ENCODE results near the gene ZFAND2A.
"Not testable (repeated sequence)": the region's sequence is repeated elsewhere in the genome, so short reads cannot be mapped to it uniquely, and the experiment has no call there.

The ZFAND2A gene

GRCh38 chr7:1159891-1160669 is at the start of gene ZFAND2A:
TSS of gene ZFAND2A (minus strand) at chr7:1160196. CDS start at chr7:1158212, 1,984 bp downstream.
- Mint-ChIP-seq H3K9me3 (no peaks in the 10 kb centered on the region), H3K4me3 (peak within 1 kb of the TSS; percentile 91), H3K27me3 (ENCODE audit: low read depth) (no peaks in the 10 kb centered on the region), H3K36me3 (ENCODE audit: low read depth) (peaks cover 12% of the 10 kb centered on the region), H3K27ac (peak within 1 kb of the TSS; percentile 85), H3K4me1 (ENCODE audit: low read depth) (peaks cover 19% of the 10 kb centered on the region)

GRCh38 chr7:1209097-1209496 is 49.1 kb upstream of the ZFAND2A start:
- H3K9me3 Mint-ChIP-seq, result no peaks in the 10 kb centered on the region
- H3K4me3 Mint-ChIP-seq, result no peak overlapping the region

GRCh38 chr7:1205742-1206141 is 45.7 kb upstream of the ZFAND2A start:
- not testable (repeated sequence) for H3K36me3 Mint-ChIP-seq (ENCODE audit: low read depth); H3K27ac Mint-ChIP-seq; H3K9me3 Mint-ChIP-seq; H3K4me3 Mint-ChIP-seq; H3K4me1 Mint-ChIP-seq (ENCODE audit: low read depth)
- peaks cover 17% of the 10 kb centered on the region for H3K27me3 Mint-ChIP-seq (ENCODE audit: low read depth)

More at GRCh38 chr7:1209097-1209496, 49.1 kb upstream of the ZFAND2A start:
- H3K27ac Mint-ChIP-seq, result no peak overlapping the region
- peaks cover 31% of the 10 kb centered on the region for H3K27me3 Mint-ChIP-seq (ENCODE audit: low read depth)
- no peaks in the 10 kb centered on the region for H3K4me1 Mint-ChIP-seq (ENCODE audit: low read depth)
- H3K36me3 Mint-ChIP-seq (ENCODE audit: low read depth), result no peaks in the 10 kb centered on the region

GRCh38 chr7:1204460-1205140 is 44.6 kb upstream of the ZFAND2A start:
- H3K4me3 Mint-ChIP-seq, result no peak overlapping the region
- H3K27ac Mint-ChIP-seq, result no peak overlapping the region
- H3K4me1 Mint-ChIP-seq (ENCODE audit: low read depth), result no peaks in the 10 kb centered on the region
- no peaks in the 10 kb centered on the region for H3K36me3 Mint-ChIP-seq (ENCODE audit: low read depth)
- H3K9me3 Mint-ChIP-seq, result no peaks in the 10 kb centered on the region
- H3K27me3 Mint-ChIP-seq (ENCODE audit: low read depth), result peaks cover 7% of the 10 kb centered on the region

GRCh38 chr7:1202914-1203313 is 42.9 kb upstream of the ZFAND2A start:
- H3K27ac Mint-ChIP-seq; H3K27me3 Mint-ChIP-seq (ENCODE audit: low read depth); H3K4me1 Mint-ChIP-seq (ENCODE audit: low read depth); H3K4me3 Mint-ChIP-seq; H3K36me3 Mint-ChIP-seq (ENCODE audit: low read depth); H3K9me3 Mint-ChIP-seq: not testable (repeated sequence)

- H3K27ac Mint-ChIP-seq, result no peak overlapping the region
- no peaks in the 10 kb centered on the region for H3K4me1 Mint-ChIP-seq (ENCODE audit: low read depth)
- no peaks in the 10 kb centered on the region for H3K9me3 Mint-ChIP-seq
- H3K36me3 Mint-ChIP-seq (ENCODE audit: low read depth), result no peaks in the 10 kb centered on the region
- no peak overlapping the region for H3K4me3 Mint-ChIP-seq
- H3K27me3 Mint-ChIP-seq (ENCODE audit: low read depth), result peaks cover 3% of the 10 kb centered on the region
Observed at GRCh38 chr7:1201916-1202315, 41.9 kb upstream of the ZFAND2A start.

GRCh38 chr7:1200045-1200444 is 40.0 kb upstream of the ZFAND2A start:
- no peaks in the 10 kb centered on the region for H3K36me3 Mint-ChIP-seq (ENCODE audit: low read depth)
- peaks cover 3% of the 10 kb centered on the region for H3K27me3 Mint-ChIP-seq (ENCODE audit: low read depth)
- H3K4me1 Mint-ChIP-seq (ENCODE audit: low read depth), result no peaks in the 10 kb centered on the region
- no peaks in the 10 kb centered on the region for H3K9me3 Mint-ChIP-seq
- no peak overlapping the region for H3K27ac Mint-ChIP-seq
- H3K4me3 Mint-ChIP-seq, result no peak overlapping the region

- Mint-ChIP-seq H3K36me3 (ENCODE audit: low read depth) (no peaks in the 10 kb centered on the region), H3K9me3 (no peaks in the 10 kb centered on the region), H3K27me3 (ENCODE audit: low read depth) (peaks cover 3% of the 10 kb centered on the region), H3K4me3 (no peak overlapping the region), H3K4me1 (ENCODE audit: low read depth) (no peaks in the 10 kb centered on the region), H3K27ac (no peak overlapping the region)
Observed at GRCh38 chr7:1197997-1198625, 38.1 kb upstream of the ZFAND2A start.

GRCh38 chr7:1196950-1197349 is 37.0 kb upstream of the ZFAND2A start:
- Mint-ChIP-seq H3K4me3 (no peak overlapping the region), H3K27ac (no peak overlapping the region), H3K4me1 (ENCODE audit: low read depth) (peaks cover 6% of the 10 kb centered on the region), H3K9me3 (peaks cover 4% of the 10 kb centered on the region), H3K36me3 (ENCODE audit: low read depth) (peaks cover 4% of the 10 kb centered on the region), H3K27me3 (ENCODE audit: low read depth) (peaks cover 3% of the 10 kb centered on the region)

- H3K36me3 Mint-ChIP-seq (ENCODE audit: low read depth); H3K4me3 Mint-ChIP-seq; H3K27me3 Mint-ChIP-seq (ENCODE audit: low read depth); H3K27ac Mint-ChIP-seq; H3K4me1 Mint-ChIP-seq (ENCODE audit: low read depth); H3K9me3 Mint-ChIP-seq: not testable (repeated sequence)
Observed at GRCh38 chr7:1196441-1196840, 36.4 kb upstream of the ZFAND2A start.

- Mint-ChIP-seq H3K27ac (no peak overlapping the region), H3K4me1 (ENCODE audit: low read depth) (peaks cover 17% of the 10 kb centered on the region), H3K36me3 (ENCODE audit: low read depth) (peaks cover 14% of the 10 kb centered on the region), H3K9me3 (peaks cover 12% of the 10 kb centered on the region), H3K27me3 (ENCODE audit: low read depth) (no peaks in the 10 kb centered on the region), H3K4me3 (no peak overlapping the region)
Observed at GRCh38 chr7:1193593-1194424, 33.8 kb upstream of the ZFAND2A start.

- peak overlapping the region; percentile 81 for H3K4me3 Mint-ChIP-seq
- peaks cover 2% of the 10 kb centered on the region for H3K27me3 Mint-ChIP-seq (ENCODE audit: low read depth)
- H3K9me3 Mint-ChIP-seq, result peaks cover 16% of the 10 kb centered on the region
- peaks cover 17% of the 10 kb centered on the region for H3K36me3 Mint-ChIP-seq (ENCODE audit: low read depth)
- H3K27ac Mint-ChIP-seq, result peak overlapping the region; percentile 96
- H3K4me1 Mint-ChIP-seq (ENCODE audit: low read depth), result peaks cover 17% of the 10 kb centered on the region
Observed at GRCh38 chr7:1192171-1192676, 32.2 kb upstream of the ZFAND2A start.

GRCh38 chr7:1189986-1190772 is 30.2 kb upstream of the ZFAND2A start:
- H3K27me3 Mint-ChIP-seq (ENCODE audit: low read depth), result peaks cover 5% of the 10 kb centered on the region
- H3K4me1 Mint-ChIP-seq (ENCODE audit: low read depth), result peaks cover 17% of the 10 kb centered on the region
- H3K36me3 Mint-ChIP-seq (ENCODE audit: low read depth), result peaks cover 17% of the 10 kb centered on the region
- peak overlapping the region; percentile 52 for H3K27ac Mint-ChIP-seq
- H3K9me3 Mint-ChIP-seq, result peaks cover 16% of the 10 kb centered on the region
- H3K4me3 Mint-ChIP-seq, result peak overlapping the region; percentile 28

All from T-helper 1 cell treated with Interleukin-12 subunit alpha and Interleukin-12 subunit beta and Interleukin-4 antibody, amounts not matched to agents 30 μg/mL and 1 μg/mL, for 36 hours (primary cell).